Lower lobe of right lung (tissue), 2 donors: ENCODE data around the gene FAM83B. TPM values are rescaled to one million over a fixed set of nuclear protein-coding genes. Genes with fewer than 3 reads are reported as not detected.

Experiments used
- ATAC-seq, 2 donors: fragments of 200-7000 bp; cut with Tn5 transposase; one replicate each; pipeline ENCODE4 v1.9.1; 2020 to 2022; ENCODE audit warnings: mild to moderate bottlenecking in 2 of 2, moderate library complexity in 2 of 2
- DNase-seq: peaks from one replicate; pipeline ENCODE4 v3.0.0-alpha.2; 2020
- H3K27ac ChIP-seq: fragments of 200-600 bp; one replicate; pipeline ENCODE4 v1.8.0; 2022
- H3K27me3 ChIP-seq: fragments of 200-600 bp; one replicate; pipeline ENCODE4 v1.8.0; 2022; ENCODE audit warnings: low read depth
- H3K36me3 ChIP-seq: fragments of 200-600 bp; one replicate; pipeline ENCODE4 v1.8.0; 2022; ENCODE audit warnings: mild to moderate bottlenecking
- H3K4me1 ChIP-seq: fragments of 200-600 bp; one replicate; pipeline ENCODE4 v1.8.0; 2022
- H3K4me3 ChIP-seq: fragments of 200-600 bp; one replicate; pipeline ENCODE4 v1.8.0; 2022; ENCODE audit warnings: mild to moderate bottlenecking
- H3K9me3 ChIP-seq: fragments of 200-600 bp; one replicate; pipeline ENCODE4 v1.8.0; 2022
- intact Hi-C: fragments of 100-400 bp; cut with DNase I; formaldehyde crosslinking; loops from one replicate; pipeline ENCODE4 v1.11.0; 2022
- total RNA-seq: library from RNA; stranded (reverse); fragmentation: NEBNext Ultra II Directional; extraction: Animal tissue kit (Norgen Biotek cat#: 25700); gene quantifications from one replicate; pipeline ENCODE4 v1.2.1, GENCODE V29; 2021
- TF ChIP-seq, protein P1 (sequence below): fragments of 200-600 bp; IDR thresholded peaks from one replicate; pipeline ENCODE4 v1.8.0; 2022; ENCODE audit warnings: antibody characterized with exemption, mild to moderate bottlenecking
- donor health status: DM: no; HTN: yes; CAD: no; lungs with severe emphysema.

FAM83B gene
- total RNA-seq, 1 donor from 2014 or later, result 0.12 TPM

- TF ChIP-seq, protein P1, sequence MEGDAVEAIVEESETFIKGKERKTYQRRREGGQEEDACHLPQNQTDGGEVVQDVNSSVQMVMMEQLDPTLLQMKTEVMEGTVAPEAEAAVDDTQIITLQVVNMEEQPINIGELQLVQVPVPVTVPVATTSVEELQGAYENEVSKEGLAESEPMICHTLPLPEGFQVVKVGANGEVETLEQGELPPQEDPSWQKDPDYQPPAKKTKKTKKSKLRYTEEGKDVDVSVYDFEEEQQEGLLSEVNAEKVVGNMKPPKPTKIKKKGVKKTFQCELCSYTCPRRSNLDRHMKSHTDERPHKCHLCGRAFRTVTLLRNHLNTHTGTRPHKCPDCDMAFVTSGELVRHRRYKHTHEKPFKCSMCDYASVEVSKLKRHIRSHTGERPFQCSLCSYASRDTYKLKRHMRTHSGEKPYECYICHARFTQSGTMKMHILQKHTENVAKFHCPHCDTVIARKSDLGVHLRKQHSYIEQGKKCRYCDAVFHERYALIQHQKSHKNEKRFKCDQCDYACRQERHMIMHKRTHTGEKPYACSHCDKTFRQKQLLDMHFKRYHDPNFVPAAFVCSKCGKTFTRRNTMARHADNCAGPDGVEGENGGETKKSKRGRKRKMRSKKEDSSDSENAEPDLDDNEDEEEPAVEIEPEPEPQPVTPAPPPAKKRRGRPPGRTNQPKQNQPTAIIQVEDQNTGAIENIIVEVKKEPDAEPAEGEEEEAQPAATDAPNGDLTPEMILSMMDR, result no peak
- intact Hi-C loops, result no loop called here
- no peaks in the 10 kb centered on the region for H3K36me3 ChIP-seq
Observed at GRCh38 chr6:54892831-54893230, 46.3 kb downstream of the FAM83B start.

DNA sequence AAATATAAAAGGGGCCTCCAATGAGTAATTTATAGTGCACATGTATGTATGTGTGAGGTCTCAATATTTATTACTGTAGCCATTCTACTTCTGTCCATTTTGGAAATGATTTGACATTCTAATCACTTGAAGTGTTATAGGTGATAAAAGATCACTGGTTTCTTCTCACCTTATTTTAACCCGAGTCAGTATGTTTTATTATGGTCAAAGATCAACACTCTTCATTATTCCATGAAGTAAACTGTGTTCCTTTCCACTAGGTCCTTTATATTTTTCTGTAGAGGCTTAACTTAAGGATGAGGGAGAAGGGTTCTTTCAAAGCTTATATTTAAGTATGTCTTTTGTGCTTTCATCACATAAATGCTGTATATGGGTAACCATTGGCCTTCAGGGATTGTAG, 47.2 kb downstream of the FAM83B start:
- no peaks in the 10 kb centered on the region for H3K9me3 ChIP-seq
- intact Hi-C loops, result no loop called here
- TF ChIP-seq, protein P1, result no peak
- H3K27ac ChIP-seq, result no peak overlapping the region
- DNase-seq, result no peak
- no peak overlapping the region for H3K4me3 ChIP-seq
- no peaks in the 10 kb centered on the region for H3K36me3 ChIP-seq
- no peaks in the 10 kb centered on the region for H3K27me3 ChIP-seq
- H3K4me1 ChIP-seq, result no peaks in the 10 kb centered on the region
- ATAC-seq, result no peak

More at GRCh38 chr6:54892831-54893230, 46.3 kb downstream of the FAM83B start:
- H3K27me3 ChIP-seq, result no peaks in the 10 kb centered on the region
- DNase-seq (no peak), ATAC-seq (no peak)
- H3K9me3 ChIP-seq, result no peaks in the 10 kb centered on the region
- no peak overlapping the region for H3K4me3 ChIP-seq
- no peaks in the 10 kb centered on the region for H3K4me1 ChIP-seq
- no peak overlapping the region for H3K27ac ChIP-seq

DNA sequence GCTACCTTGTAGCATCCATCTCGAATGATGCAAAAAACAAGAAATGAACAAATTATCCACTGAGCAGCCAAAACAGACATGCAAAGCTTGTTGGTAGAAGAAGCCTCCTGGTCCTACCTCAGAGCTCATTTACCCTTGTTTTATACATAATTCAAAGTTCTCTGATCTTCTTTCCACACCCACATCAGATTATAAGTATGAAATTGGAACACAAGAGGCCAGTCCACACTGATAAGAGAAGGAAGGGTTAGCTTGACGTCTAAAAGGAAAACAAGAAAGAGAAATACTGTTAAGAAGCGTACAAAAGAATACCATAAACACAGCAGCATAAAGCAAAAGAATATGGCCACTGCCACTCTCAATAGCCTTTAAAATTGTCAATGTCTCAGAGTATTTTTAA, 49.7 kb downstream of the FAM83B start:
- DNase-seq (no peak), ATAC-seq (no peak)
- Histone ChIP-seq H3K4me1 (no peaks in the 10 kb centered on the region), H3K36me3 (no peaks in the 10 kb centered on the region), H3K27ac (no peak overlapping the region), H3K9me3 (no peaks in the 10 kb centered on the region), H3K27me3 (no peaks in the 10 kb centered on the region), H3K4me3 (no peak overlapping the region)
- intact Hi-C loops, result no loop called here
- TF ChIP-seq, protein P1, result no peak

DNA sequence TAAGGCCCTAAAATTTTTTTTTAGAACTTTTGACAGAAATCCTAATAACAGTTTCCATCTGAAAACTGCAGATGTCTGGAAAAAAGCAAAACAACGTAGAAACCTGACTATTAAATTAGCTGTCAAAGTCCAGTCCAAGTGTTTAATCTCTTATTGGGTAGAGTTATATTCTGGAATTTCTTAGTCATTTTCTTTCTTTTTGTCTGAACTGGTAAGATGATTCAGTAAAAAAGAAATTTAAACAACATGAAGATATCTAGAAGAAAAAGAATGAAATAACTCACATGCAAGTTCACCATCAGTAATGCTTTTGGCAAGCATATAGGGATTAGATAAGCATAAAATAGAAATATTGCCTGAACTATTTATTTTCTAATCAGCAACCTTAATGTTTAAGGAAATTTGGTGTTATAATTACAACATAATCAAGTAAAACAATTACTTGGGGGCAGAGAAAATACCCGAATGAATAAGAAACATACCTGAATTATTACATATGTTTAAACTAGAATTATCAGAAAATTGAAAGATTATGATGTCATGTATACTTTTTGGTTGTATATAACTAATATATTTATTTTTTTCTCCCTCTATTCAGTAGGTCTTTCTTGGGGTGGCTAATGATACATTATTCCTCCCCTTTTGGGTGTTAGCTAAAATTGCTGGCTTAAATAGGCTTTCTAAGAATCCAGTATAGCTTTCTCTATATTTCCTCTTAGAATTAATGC, 51.1 kb downstream of the FAM83B start:
- Histone ChIP-seq H3K4me3 (no peak overlapping the region), H3K27me3 (no peaks in the 10 kb centered on the region), H3K4me1 (no peaks in the 10 kb centered on the region), H3K36me3 (no peaks in the 10 kb centered on the region), H3K27ac (no peak overlapping the region), H3K9me3 (no peaks in the 10 kb centered on the region)
- DNase-seq, result no peak
- intact Hi-C loops, result no loop called here
- no peak for ATAC-seq
- TF ChIP-seq, protein P1, result no peak

DNA sequence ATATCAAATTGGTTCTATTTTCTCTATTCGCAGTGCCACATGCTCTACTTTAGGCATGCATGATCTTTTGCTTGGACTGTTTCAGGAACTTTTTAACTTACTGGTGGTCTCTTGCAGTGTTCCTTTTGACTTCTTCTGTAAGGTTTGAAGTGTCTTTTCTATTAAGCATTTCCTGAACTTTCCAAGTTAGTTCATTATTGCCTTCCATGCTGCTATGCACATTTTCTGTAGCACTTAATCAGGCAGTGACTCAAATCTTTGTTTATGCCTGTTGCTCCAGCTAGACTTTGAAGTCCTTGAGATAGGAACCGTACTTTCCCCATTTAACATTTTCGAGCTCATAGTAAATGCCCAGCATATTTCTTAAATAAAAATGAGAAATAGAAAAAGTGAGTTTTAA, 52.2 kb downstream of the FAM83B start:
- intact Hi-C loops, result no loop called here
- no peak for DNase-seq

More for the DNA sequence above, 52.2 kb downstream of the FAM83B start:
- TF ChIP-seq, protein P1, result no peak
- H3K4me3 ChIP-seq, result no peak overlapping the region
- H3K27ac ChIP-seq, result no peak overlapping the region
- H3K27me3 ChIP-seq, result no peaks in the 10 kb centered on the region
- ATAC-seq, result no peak
- H3K36me3 ChIP-seq, result no peaks in the 10 kb centered on the region
- no peaks in the 10 kb centered on the region for H3K4me1 ChIP-seq
- H3K9me3 ChIP-seq, result no peaks in the 10 kb centered on the region
